SJSA1 (cell line): ENCODE data around the gene AHSA1. TPM values are rescaled to one million over a fixed set of nuclear protein-coding genes. Genes with fewer than 3 reads are reported as not detected.
A peak's percentile ranks its signal among the peaks of the same experiment; 100 is the strongest.
"Not testable (repeated sequence)": the region's sequence is repeated elsewhere in the genome, so short reads cannot be mapped to it uniquely, and the experiment has no call there.

Experiments
- DNase-seq, 2 experiments: peaks; one replicate each; pipeline ENCODE4 v3.0.0-alpha.2; 2015 to 2020; ENCODE audit warnings: low spot score in 2 of 2, low read depth in 1 of 2
- H3K27ac ChIP-seq: fragments of 250-450 bp; sonication (Bioruptor Pico); 2 replicates; pipeline ENCODE4 v1.5.1; 2020; ENCODE audit warnings: mild to moderate bottlenecking, moderate library complexity
- H3K27me3 ChIP-seq: fragments of 250-450 bp; sonication (Bioruptor Pico); replicated peaks from 2 replicates; pipeline ENCODE4 v1.5.1; 2020; ENCODE audit warnings: mild to moderate bottlenecking, moderate library complexity
- H3K36me3 ChIP-seq: fragments of 250-450 bp; sonication (Bioruptor Pico); 2 replicates; pipeline ENCODE4 v1.5.1; 2020; ENCODE audit warnings: mild to moderate bottlenecking
- H3K4me1 ChIP-seq: fragments of 250-450 bp; sonication (Bioruptor Pico); replicated peaks from 2 replicates; pipeline ENCODE4 v1.6.1; 2021; ENCODE audit warnings: mild to moderate bottlenecking
- H3K4me3 ChIP-seq: fragments of 250-450 bp; sonication (Bioruptor Pico); 2 replicates; pipeline ENCODE4 v1.5.1; 2020; ENCODE audit warnings: mild to moderate bottlenecking
- H3K9me3 ChIP-seq: fragments of 250-450 bp; sonication (Bioruptor Pico); replicated peaks from 2 replicates; pipeline ENCODE4 v1.5.1; 2020; ENCODE audit warnings: mild to moderate bottlenecking
- total RNA-seq: library from RNA; depleted of rRNA; stranded (reverse); fragments of >200 nt; shearing (Covaris generic); gene quantifications from 2 replicates; pipeline ENCODE4 v1.2.3, GENCODE V29; 2014; rRNA removed

AHSA1 gene
- 145 and 177 TPM in 2 replicates for total RNA-seq

GRCh38 chr14:77457522-77458248 lies at the start of gene AHSA1, which contains the start of gene VIPAS39:
Gene AHSA1, plus strand, starts transcription at chr14:77458093. Its CDS starts 97 bp downstream, at chr14:77458190.
Gene VIPAS39, minus strand, starts transcription at chr14:77457601. Its CDS starts 3,499 bp downstream, at chr14:77454102.
- H3K36me3 ChIP-seq = peaks cover 37% of the 10 kb centered on the region
- H3K27ac ChIP-seq = peak within 1 kb of the TSS; percentile 87
- no peaks in the 10 kb centered on the region for H3K27me3 ChIP-seq
- no peaks in the 10 kb centered on the region for H3K9me3 ChIP-seq
- H3K4me1 ChIP-seq = peaks cover 12% of the 10 kb centered on the region
- peak; percentile 96 to 98 for DNase-seq
- peak within 1 kb of the TSS; percentile 72 for H3K4me3 ChIP-seq

- no peaks in the 10 kb centered on the region for H3K36me3 ChIP-seq
- H3K27ac ChIP-seq = no peak overlapping the region
- no peak for DNase-seq
- no peaks in the 10 kb centered on the region for H3K4me1 ChIP-seq
- no peaks in the 10 kb centered on the region for H3K9me3 ChIP-seq
- H3K4me3 ChIP-seq = no peak overlapping the region
- no peaks in the 10 kb centered on the region for H3K27me3 ChIP-seq
Measured at GRCh38 chr14:77409131-77409533, 48.8 kb upstream of the AHSA1 start.

- H3K4me3 ChIP-seq, H3K4me1 ChIP-seq, DNase-seq, H3K9me3 ChIP-seq, H3K27ac ChIP-seq, H3K36me3 ChIP-seq, H3K27me3 ChIP-seq: not testable (repeated sequence)
Measured at GRCh38 chr14:77415403-77416030, 42.4 kb upstream of the AHSA1 start.

GRCh38 chr14:77416098-77416497 lies 41.8 kb upstream of the AHSA1 start:
- not testable (repeated sequence) for H3K4me1 ChIP-seq, H3K27ac ChIP-seq, H3K36me3 ChIP-seq, H3K27me3 ChIP-seq, DNase-seq, H3K4me3 ChIP-seq, H3K9me3 ChIP-seq

- H3K27ac ChIP-seq = no peak overlapping the region
- H3K4me1 ChIP-seq = no peaks in the 10 kb centered on the region
- H3K27me3 ChIP-seq = no peaks in the 10 kb centered on the region
- DNase-seq = no peak
- H3K36me3 ChIP-seq = no peaks in the 10 kb centered on the region
- H3K9me3 ChIP-seq = no peaks in the 10 kb centered on the region
- H3K4me3 ChIP-seq = no peak overlapping the region
Measured at GRCh38 chr14:77416836-77417235, 41.1 kb upstream of the AHSA1 start.

- Histone ChIP-seq H3K27ac (no peak overlapping the region), H3K4me1 (no peaks in the 10 kb centered on the region)
Measured at GRCh38 chr14:77421201-77421600, 36.7 kb upstream of the AHSA1 start.

GRCh38 chr14:77423423-77423822 lies 34.5 kb upstream of the AHSA1 start, which contains the start of gene NOXRED1:
Gene NOXRED1, minus strand, starts transcription at chr14:77423523. Its CDS starts 634 bp downstream, at chr14:77422889.
- Histone ChIP-seq H3K4me3 (no peak within 1 kb of the TSS), H3K36me3 (peaks cover 23% of the 10 kb centered on the region), H3K4me1 (no peaks in the 10 kb centered on the region), H3K9me3 (no peaks in the 10 kb centered on the region), H3K27ac (no peak within 1 kb of the TSS), H3K27me3 (no peaks in the 10 kb centered on the region)
- DNase-seq = no peak

More at GRCh38 chr14:77421201-77421600, 36.7 kb upstream of the AHSA1 start:
- Histone ChIP-seq H3K4me3 (no peak overlapping the region), H3K9me3 (no peaks in the 10 kb centered on the region), H3K27me3 (no peaks in the 10 kb centered on the region), H3K36me3 (peaks cover 8% of the 10 kb centered on the region; the same call in 1 of the 2 replicates)
- DNase-seq = no peak

- Histone ChIP-seq H3K9me3 (no peaks in the 10 kb centered on the region), H3K4me1 (no peaks in the 10 kb centered on the region), H3K36me3 (peaks cover 32% of the 10 kb centered on the region), H3K27ac (no peak overlapping the region), H3K27me3 (no peaks in the 10 kb centered on the region), H3K4me3 (no peak overlapping the region)
- no peak for DNase-seq
Measured at GRCh38 chr14:77424862-77425261, 33.0 kb upstream of the AHSA1 start.

- Histone ChIP-seq H3K27me3 (no peaks in the 10 kb centered on the region), H3K4me3 (no peak overlapping the region), H3K36me3 (peaks cover 32% of the 10 kb centered on the region), H3K9me3 (no peaks in the 10 kb centered on the region), H3K27ac (no peak overlapping the region), H3K4me1 (no peaks in the 10 kb centered on the region)
- no peak for DNase-seq
Measured at GRCh38 chr14:77426396-77426795, 31.5 kb upstream of the AHSA1 start.

- Histone ChIP-seq H3K27ac (no peak overlapping the region), H3K4me3 (no peak overlapping the region), H3K4me1 (no peaks in the 10 kb centered on the region), H3K27me3 (no peaks in the 10 kb centered on the region), H3K9me3 (no peaks in the 10 kb centered on the region), H3K36me3 (peaks cover 13% of the 10 kb centered on the region)
- DNase-seq = no peak
Measured at GRCh38 chr14:77436042-77436441, 21.9 kb upstream of the AHSA1 start.

- DNase-seq = no peak
- Histone ChIP-seq H3K4me3 (no peak overlapping the region), H3K9me3 (no peaks in the 10 kb centered on the region), H3K27me3 (no peaks in the 10 kb centered on the region), H3K27ac (no peak overlapping the region), H3K36me3 (peaks cover 26% of the 10 kb centered on the region), H3K4me1 (no peaks in the 10 kb centered on the region)
Measured at GRCh38 chr14:77438596-77438995, 19.3 kb upstream of the AHSA1 start.

GRCh38 chr14:77439861-77440260 lies 18.0 kb upstream of the AHSA1 start:
- peaks cover 26% of the 10 kb centered on the region for H3K36me3 ChIP-seq
- DNase-seq = no peak

GRCh38 chr14:77442196-77442595 lies 15.7 kb upstream of the AHSA1 start:
- H3K36me3 ChIP-seq = peaks cover 26% of the 10 kb centered on the region
- H3K9me3 ChIP-seq = no peaks in the 10 kb centered on the region
- no peaks in the 10 kb centered on the region for H3K4me1 ChIP-seq
- H3K4me3 ChIP-seq = no peak overlapping the region
- DNase-seq = no peak
- H3K27me3 ChIP-seq = no peaks in the 10 kb centered on the region
- H3K27ac ChIP-seq = no peak overlapping the region

More at GRCh38 chr14:77439861-77440260, 18.0 kb upstream of the AHSA1 start:
- Histone ChIP-seq H3K27ac (no peak overlapping the region), H3K9me3 (no peaks in the 10 kb centered on the region), H3K4me3 (no peak overlapping the region), H3K27me3 (no peaks in the 10 kb centered on the region), H3K4me1 (no peaks in the 10 kb centered on the region)

GRCh38 chr14:77455966-77456640 lies 1.8 kb upstream of the AHSA1 start:
- Histone ChIP-seq H3K9me3 (no peaks in the 10 kb centered on the region), H3K36me3 (peaks cover 21% of the 10 kb centered on the region), H3K27ac (no peak overlapping the region), H3K4me3 (peak overlapping the region; percentile 72; the same call in 1 of the 2 replicates), H3K4me1 (peaks cover 12% of the 10 kb centered on the region), H3K27me3 (no peaks in the 10 kb centered on the region)
- no peak for DNase-seq
